Mucosa of rectum (tissue), 2 donors: ENCODE measurements around the gene CCHCR1.
"Not testable (repeated sequence)": the region's sequence is repeated elsewhere in the genome, so short reads cannot be mapped to it uniquely, and the experiment has no call there.

Experiments
- H3K27ac ChIP-seq, 2 donors: one replicate each; pipeline ENCODE4 v1.7.0; 2013; ENCODE audit warnings: inconsistent platforms in 2 of 2, low read depth in 2 of 2, low read length in 2 of 2
- H3K27me3 ChIP-seq, 2 donors: one replicate each; pipeline ENCODE4 v1.7.0; 2013; ENCODE audit warnings: low read length in 2 of 2; ENCODE audit not compliant: control insufficient read depth in 2 of 2, insufficient read depth in 2 of 2
- H3K36me3 ChIP-seq, 2 donors: one replicate each; pipeline ENCODE4 v1.7.0; 2013; ENCODE audit warnings: low read length in 2 of 2; ENCODE audit not compliant: control insufficient read depth in 2 of 2, insufficient read depth in 2 of 2
- H3K4me1 ChIP-seq, 2 donors: one replicate each; pipeline ENCODE4 v1.7.0; 2013; ENCODE audit warnings: low read length in 2 of 2, mild to moderate bottlenecking in 1 of 2; ENCODE audit not compliant: control insufficient read depth in 2 of 2, insufficient read depth in 2 of 2
- H3K4me3 ChIP-seq, 2 donors: one replicate each; pipeline ENCODE4 v1.7.0; 2013; ENCODE audit warnings: low read length in 2 of 2
- H3K9ac ChIP-seq, 2 donors: one replicate each; pipeline ENCODE4 v1.7.0; 2013; ENCODE audit warnings: low read length in 2 of 2, low read depth in 1 of 2, mild to moderate bottlenecking in 1 of 2
- H3K9me3 ChIP-seq, 2 donors: one replicate each; pipeline ENCODE4 v1.7.0; 2013; ENCODE audit warnings: low read length in 2 of 2; ENCODE audit not compliant: control insufficient read depth in 2 of 2
- donor health status: healthy.
- donor health status: Normal muscosa, but diverticular disease.

CCHCR1 gene

GRCh38 chr6:31157513-31158139, at the start of gene CCHCR1:
TSS of gene CCHCR1 (minus strand) at chr6:31157802. CDS start at chr6:31157600, 202 bp downstream.
- H3K9me3 ChIP-seq = no peaks in the 10 kb centered on the region
- peaks cover 5 to 11% of the 10 kb centered on the region in 2 donors for H3K36me3 ChIP-seq
- H3K4me1 ChIP-seq = peaks cover 14 to 18% of the 10 kb centered on the region in 2 donors
- H3K27ac ChIP-seq = peak within 1 kb of the TSS; percentile 65 to 69
- H3K9ac ChIP-seq = peak within 1 kb of the TSS; percentile 85 to 86
- H3K4me3 ChIP-seq = peak within 1 kb of the TSS; percentile 81 to 87
- no peaks in the 10 kb centered on the region for H3K27me3 ChIP-seq

GRCh38 chr6:31205638-31206037, 48.0 kb upstream of the CCHCR1 start:
- H3K27ac ChIP-seq = no peak overlapping the region

GRCh38 chr6:31204751-31205145, 47.1 kb upstream of the CCHCR1 start:
- no peak overlapping the region for H3K9ac ChIP-seq
- peaks cover 0 to 2% of the 10 kb centered on the region in 2 donors for H3K36me3 ChIP-seq
- peak overlapping the region; percentile 95 to 96 for H3K27ac ChIP-seq
- peaks cover 19 to 27% of the 10 kb centered on the region in 2 donors for H3K4me1 ChIP-seq
- peak overlapping the region in 1 of 2 donors; percentile 89 for H3K4me3 ChIP-seq
- H3K27me3 ChIP-seq = no peaks in the 10 kb centered on the region
- no peaks in the 10 kb centered on the region for H3K9me3 ChIP-seq

More at GRCh38 chr6:31205638-31206037, 48.0 kb upstream of the CCHCR1 start:
- Histone ChIP-seq H3K9ac (no peak overlapping the region), H3K36me3 (peaks cover 0 to 2% of the 10 kb centered on the region in 2 donors), H3K9me3 (no peaks in the 10 kb centered on the region), H3K4me3 (no peak overlapping the region), H3K27me3 (no peaks in the 10 kb centered on the region), H3K4me1 (peaks cover 19 to 24% of the 10 kb centered on the region in 2 donors)

GRCh38 chr6:31203345-31203979, 45.9 kb upstream of the CCHCR1 start:
- H3K4me1 ChIP-seq = peaks cover 22 to 27% of the 10 kb centered on the region in 2 donors
- peaks cover 0 to 2% of the 10 kb centered on the region in 2 donors for H3K36me3 ChIP-seq
- peak overlapping the region; percentile 95 to 96 for H3K27ac ChIP-seq
- peak overlapping the region; percentile 84 to 89 for H3K4me3 ChIP-seq
- H3K9me3 ChIP-seq = no peaks in the 10 kb centered on the region
- H3K9ac ChIP-seq = peak overlapping the region; percentile 71 to 76
- no peaks in the 10 kb centered on the region for H3K27me3 ChIP-seq

GRCh38 chr6:31202259-31203166, 44.9 kb upstream of the CCHCR1 start:
- H3K4me3 ChIP-seq = peak overlapping the region; percentile 28 to 52
- H3K9me3 ChIP-seq = no peaks in the 10 kb centered on the region
- peaks cover 22 to 27% of the 10 kb centered on the region in 2 donors for H3K4me1 ChIP-seq
- H3K36me3 ChIP-seq = peaks cover 0 to 2% of the 10 kb centered on the region in 2 donors
- H3K27ac ChIP-seq = peak overlapping the region; percentile 95 to 96
- H3K27me3 ChIP-seq = no peaks in the 10 kb centered on the region
- peak overlapping the region; percentile 63 to 71 for H3K9ac ChIP-seq

- not testable (repeated sequence) for H3K9me3 ChIP-seq, H3K27me3 ChIP-seq, H3K36me3 ChIP-seq
- peak overlapping the region in 1 of 2 donors; percentile 31 for H3K4me3 ChIP-seq
- H3K27ac ChIP-seq = peak overlapping the region in 1 of 2 donors; percentile 99
- H3K9ac ChIP-seq = peak overlapping the region in 1 of 2 donors; percentile 56
- peaks cover 20 to 22% of the 10 kb centered on the region in 2 donors for H3K4me1 ChIP-seq
Observed at GRCh38 chr6:31199105-31199452, 41.5 kb upstream of the CCHCR1 start.

- peak overlapping the region; percentile 93 to 96 for H3K4me3 ChIP-seq
- H3K9me3 ChIP-seq = no peaks in the 10 kb centered on the region
- peak overlapping the region; percentile 93 to 98 for H3K9ac ChIP-seq
Observed at GRCh38 chr6:31197559-31198305, 40.1 kb upstream of the CCHCR1 start.

GRCh38 chr6:31196251-31197022, 38.8 kb upstream of the CCHCR1 start:
- peak overlapping the region in 1 of 2 donors; percentile 98 for H3K9ac ChIP-seq
- not testable (repeated sequence) for H3K4me1 ChIP-seq, H3K9me3 ChIP-seq, H3K36me3 ChIP-seq, H3K27me3 ChIP-seq
- peak overlapping the region in 1 of 2 donors; percentile 93 for H3K4me3 ChIP-seq
- H3K27ac ChIP-seq = peak overlapping the region in 1 of 2 donors; percentile 99

More at GRCh38 chr6:31197559-31198305, 40.1 kb upstream of the CCHCR1 start:
- peaks cover 11 to 12% of the 10 kb centered on the region in 2 donors for H3K4me1 ChIP-seq
- peaks cover 0 to 2% of the 10 kb centered on the region in 2 donors for H3K36me3 ChIP-seq
- no peaks in the 10 kb centered on the region for H3K27me3 ChIP-seq
- peak overlapping the region; percentile 99 for H3K27ac ChIP-seq
